CD14-positive monocyte (primary cell): ENCODE data around the gene DCTN1. TPM values are rescaled to one million over a fixed set of nuclear protein-coding genes. Genes with fewer than 3 reads are reported as not detected.

Source experiments
- DNase-seq, 3 donors: peaks; one replicate each; pipeline ENCODE4 v3.0.0-alpha.2; 2011 to 2022
- H2AFZ ChIP-seq: 2 replicates; pipeline ENCODE4 v1.6.0; 2012; ENCODE audit warnings: mild to moderate bottlenecking, low read depth, low read length, inconsistent platforms; ENCODE audit not compliant: insufficient read depth, poor library complexity, severe bottlenecking
- H3K27ac ChIP-seq, 2 donors: 1 replicate in 1 of 2; 2 replicates in 1 of 2; pipeline ENCODE4 v1.5.1; 2012 to 2013; ENCODE audit warnings: low read length in 2 of 2, control low read depth in 1 of 2, inconsistent platforms in 1 of 2, low read depth in 1 of 2, mild to moderate bottlenecking in 1 of 2
- H3K27me3 ChIP-seq, 2 donors: one replicate each; pipeline versions ENCODE4 v1.6.0 to v1.6.1; 2011 to 2013; ENCODE audit warnings: low read length in 2 of 2; ENCODE audit not compliant: control insufficient read depth in 2 of 2, insufficient read depth in 2 of 2
- H3K36me3 ChIP-seq, 2 donors: replicated peaks in 1 of 2; 1 replicate in 1 of 2; 2 replicates in 1 of 2; pipeline versions ENCODE4 v1.5.1 to v1.6.1; 2012 to 2013; ENCODE audit warnings: low read length in 2 of 2, control low read depth in 1 of 2, inconsistent platforms in 1 of 2, mild to moderate bottlenecking in 1 of 2; ENCODE audit not compliant: insufficient read depth in 2 of 2, control insufficient read depth in 1 of 2
- H3K4me1 ChIP-seq, 2 donors: 1 replicate in 1 of 2; 2 replicates in 1 of 2; pipeline versions ENCODE4 v1.5.1 to v1.6.1; 2012 to 2013; ENCODE audit warnings: low read length in 2 of 2, control low read depth in 1 of 2, inconsistent platforms in 1 of 2, mild to moderate bottlenecking in 1 of 2, moderate library complexity in 1 of 2; ENCODE audit not compliant: insufficient read depth in 2 of 2, control insufficient read depth in 1 of 2
- H3K4me2 ChIP-seq: replicated peaks from 2 replicates; pipeline ENCODE3; 2012; ENCODE audit warnings: low read length, moderate library complexity, mild to moderate bottlenecking; ENCODE audit not compliant: poor library complexity, severe bottlenecking; ENCODE audit errors: extremely low read depth
- H3K4me3 ChIP-seq, 3 experiments: fragments of 200-600 bp in 1 of 3; sonication (generic) in 1 of 3; replicated peaks in 1 of 3; 1 replicate in 2 of 3; 2 replicates in 1 of 3; pipeline ENCODE4 v1.5.1; 2011 to 2013; ENCODE audit warnings: low read length in 3 of 3, mild to moderate bottlenecking in 3 of 3, control low read depth in 2 of 3, low read depth in 2 of 3, inconsistent platforms in 1 of 3, moderate library complexity in 1 of 3
- H3K79me2 ChIP-seq: 2 replicates; pipeline ENCODE4 v1.6.0; 2012; ENCODE audit warnings: mild to moderate bottlenecking, control low read depth, inconsistent platforms, low read length, moderate library complexity; ENCODE audit not compliant: insufficient read depth
- H3K9ac ChIP-seq: 2 replicates; pipeline ENCODE4 v1.6.0; 2017; ENCODE audit warnings: low read length, mild to moderate bottlenecking; ENCODE audit not compliant: insufficient read depth, poor library complexity, severe bottlenecking
- H3K9me3 ChIP-seq, 2 donors: replicated peaks in 1 of 2; 1 replicate in 1 of 2; 2 replicates in 1 of 2; pipeline versions ENCODE4 v1.5.1 to v1.6.1; 2012 to 2013; ENCODE audit warnings: low read length in 2 of 2, control low read depth in 1 of 2; ENCODE audit not compliant: control insufficient read depth in 1 of 2, insufficient read depth in 1 of 2
- H4K20me1 ChIP-seq: 2 replicates; pipeline ENCODE4 v1.6.0; 2012; ENCODE audit warnings: mild to moderate bottlenecking, low read length, control low read depth, moderate library complexity; ENCODE audit not compliant: insufficient read depth
- H3K27ac Mint-ChIP-seq, 7 donors: one replicate each; pipeline ENCODE4 v1.8.0; 2020; ENCODE audit warnings: mild to moderate bottlenecking in 7 of 7, mixed read lengths in 7 of 7, moderate library complexity in 6 of 7, inconsistent platforms in 2 of 7
- H3K27me3 Mint-ChIP-seq, 3 donors: one replicate each; pipeline ENCODE4 v1.8.0; 2021 to 2022; ENCODE audit warnings: low read depth in 3 of 3, mild to moderate bottlenecking in 3 of 3, mixed read lengths in 3 of 3, moderate library complexity in 3 of 3, inconsistent platforms in 1 of 3
- H3K36me3 Mint-ChIP-seq, 2 donors: one replicate each; pipeline ENCODE4 v1.8.0; 2020; ENCODE audit warnings: mixed read lengths in 2 of 2, inconsistent platforms in 1 of 2, mild to moderate bottlenecking in 1 of 2
- H3K4me1 Mint-ChIP-seq: one replicate; pipeline ENCODE4 v1.8.0; 2020; ENCODE audit warnings: mild to moderate bottlenecking, mixed read lengths
- H3K4me3 Mint-ChIP-seq, 2 donors: one replicate each; pipeline ENCODE4 v1.8.0; 2020; ENCODE audit warnings: mild to moderate bottlenecking in 2 of 2, mixed read lengths in 2 of 2, moderate library complexity in 1 of 2
- H3K9me3 Mint-ChIP-seq, 7 donors: one replicate each; pipeline ENCODE4 v1.8.0; 2020 to 2022; ENCODE audit warnings: mixed read lengths in 7 of 7, mild to moderate bottlenecking in 6 of 7, moderate library complexity in 6 of 7, inconsistent platforms in 2 of 7
- WGBS: methylation state at CpG from one replicate; pipeline ENCODE4 v1.1.5; 2013; ENCODE audit warnings: missing lambda C conversion rate; ENCODE audit not compliant: insufficient coverage; 5-methylcytosine and 5-hydroxymethylcytosine counted together
- intact Hi-C, 2 donors: fragments of 100-400 bp; cut with micrococcal nuclease; formaldehyde crosslinking; loops; one replicate each; pipeline versions ENCODE4 v1.15.0 to v1.15.1; 2023
- polyA plus RNA-seq, 3 donors: library from polyadenylated mRNA; depleted of rRNA in 1 of 3; unstranded in 2 of 3; stranded (reverse) in 1 of 3; fragments of 300-500 nt in 2 of 3; fragments of >200 nt in 1 of 3; fragmentation: Illumina TruSeq in 2 of 3; gene quantifications; 1 replicate in 2 of 3; 2 replicates in 1 of 3; pipeline ENCODE4 v1.2.3, GENCODE V29; 2012 to 2021
- TF ChIP-seq, protein P1 (sequence below): fragments of 200-600 bp; IDR thresholded peaks from one replicate; pipeline ENCODE4 v1.8.0; 2022; ENCODE audit warnings: antibody characterized with exemption, mild to moderate bottlenecking

The DCTN1 gene
- polyA plus RNA-seq, 3 donors = 27.7 to 45.5 (median 45.5) TPM

DNA sequence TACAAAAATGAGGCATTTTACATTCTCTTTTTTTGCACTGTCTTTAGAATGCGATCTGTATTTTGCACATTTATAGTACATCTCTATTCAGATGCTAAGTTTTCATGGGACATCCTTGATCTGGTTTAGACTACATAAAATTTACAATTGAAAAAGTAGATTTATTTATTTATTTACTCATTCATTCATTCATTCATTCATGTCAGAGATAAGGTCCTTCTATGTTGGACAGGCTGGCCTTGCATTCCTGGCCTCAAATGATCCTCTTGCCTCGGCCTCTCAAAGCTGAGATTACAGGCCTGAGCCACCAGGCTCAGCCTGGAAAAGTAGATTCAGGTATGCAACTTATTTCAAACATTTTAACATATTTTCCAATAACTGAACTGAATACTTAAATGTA, 16.0 kb upstream of the DCTN1 start:
- no peak overlapping the region for H3K4me3 Mint-ChIP-seq
- peaks cover 5% of the 10 kb centered on the region for H3K4me1 Mint-ChIP-seq
- H3K27me3 ChIP-seq = no peaks in the 10 kb centered on the region
- H3K9me3 Mint-ChIP-seq = no peaks in the 10 kb centered on the region
- no peak overlapping the region for H3K9ac ChIP-seq
- no peak overlapping the region for H2AFZ ChIP-seq
- DNase-seq = no peak
- no peak overlapping the region for H3K27ac ChIP-seq
- H3K4me3 ChIP-seq = no peak overlapping the region
- peaks cover 2 to 3% (median 2%) of the 10 kb centered on the region in 3 donors for H3K27me3 Mint-ChIP-seq
- H3K4me1 ChIP-seq = peaks cover 2 to 4% of the 10 kb centered on the region in 2 donors
- WGBS = no CpG with 5 or more reads among the region's 2 CpGs
- no peaks in the 10 kb centered on the region for H4K20me1 ChIP-seq
- H3K36me3 ChIP-seq = no peaks in the 10 kb centered on the region
- H3K9me3 ChIP-seq = no peaks in the 10 kb centered on the region
- TF ChIP-seq, protein P1, sequence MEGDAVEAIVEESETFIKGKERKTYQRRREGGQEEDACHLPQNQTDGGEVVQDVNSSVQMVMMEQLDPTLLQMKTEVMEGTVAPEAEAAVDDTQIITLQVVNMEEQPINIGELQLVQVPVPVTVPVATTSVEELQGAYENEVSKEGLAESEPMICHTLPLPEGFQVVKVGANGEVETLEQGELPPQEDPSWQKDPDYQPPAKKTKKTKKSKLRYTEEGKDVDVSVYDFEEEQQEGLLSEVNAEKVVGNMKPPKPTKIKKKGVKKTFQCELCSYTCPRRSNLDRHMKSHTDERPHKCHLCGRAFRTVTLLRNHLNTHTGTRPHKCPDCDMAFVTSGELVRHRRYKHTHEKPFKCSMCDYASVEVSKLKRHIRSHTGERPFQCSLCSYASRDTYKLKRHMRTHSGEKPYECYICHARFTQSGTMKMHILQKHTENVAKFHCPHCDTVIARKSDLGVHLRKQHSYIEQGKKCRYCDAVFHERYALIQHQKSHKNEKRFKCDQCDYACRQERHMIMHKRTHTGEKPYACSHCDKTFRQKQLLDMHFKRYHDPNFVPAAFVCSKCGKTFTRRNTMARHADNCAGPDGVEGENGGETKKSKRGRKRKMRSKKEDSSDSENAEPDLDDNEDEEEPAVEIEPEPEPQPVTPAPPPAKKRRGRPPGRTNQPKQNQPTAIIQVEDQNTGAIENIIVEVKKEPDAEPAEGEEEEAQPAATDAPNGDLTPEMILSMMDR = no peak
- H3K4me2 ChIP-seq = no peak overlapping the region
- intact Hi-C loops = loop anchor here in 1 of 2 donors (10.0 kb wide), 2 partner anchors 149 to 571 kb away; partner anchors contain the start of gene STAMBP
- H3K27ac Mint-ChIP-seq = no peak overlapping the region
- H3K36me3 Mint-ChIP-seq = no peaks in the 10 kb centered on the region
- H3K79me2 ChIP-seq = peaks cover 5% of the 10 kb centered on the region

DNA sequence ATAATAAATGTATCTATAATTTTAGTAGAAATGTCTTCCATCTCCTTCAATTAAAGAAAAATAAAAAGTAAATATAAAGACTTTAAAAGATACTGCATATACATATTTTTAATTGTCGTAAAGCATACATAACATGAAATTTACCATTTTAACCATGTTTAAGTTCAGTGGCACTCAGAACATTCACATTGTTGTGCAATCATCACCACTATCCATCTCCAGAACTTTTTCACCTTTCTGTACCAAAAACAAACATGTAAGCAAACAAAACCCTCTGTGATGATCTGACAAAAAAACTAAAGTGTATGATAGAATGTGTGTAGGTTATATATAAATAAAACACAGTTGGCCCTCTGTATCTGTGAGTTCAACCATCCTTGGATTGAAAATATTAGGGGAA, 13.4 kb upstream of the DCTN1 start:
- H3K4me2 ChIP-seq = no peak overlapping the region
- no peak overlapping the region for H3K9ac ChIP-seq
- H3K27ac Mint-ChIP-seq = no peak overlapping the region
- H3K27ac ChIP-seq = no peak overlapping the region
- H3K36me3 Mint-ChIP-seq = no peaks in the 10 kb centered on the region
- TF ChIP-seq, protein P1 = no peak
- no peaks in the 10 kb centered on the region for H3K9me3 Mint-ChIP-seq
- H3K4me1 ChIP-seq = peaks cover 9 to 16% of the 10 kb centered on the region in 2 donors
- no peak overlapping the region for H2AFZ ChIP-seq
- DNase-seq = no peak
- H3K4me3 Mint-ChIP-seq = no peak overlapping the region
- WGBS = no CpG with 5 or more reads among the region's 1 CpG
- peaks cover 0 to 3% (median 0%) of the 10 kb centered on the region in 3 donors for H3K27me3 Mint-ChIP-seq
- no peak overlapping the region for H3K4me3 ChIP-seq
- H3K36me3 ChIP-seq = no peaks in the 10 kb centered on the region
- no peaks in the 10 kb centered on the region for H3K9me3 ChIP-seq
- no peaks in the 10 kb centered on the region for H3K27me3 ChIP-seq
- H4K20me1 ChIP-seq = peaks cover 6% of the 10 kb centered on the region
- H3K79me2 ChIP-seq = peaks cover 30% of the 10 kb centered on the region
- intact Hi-C loops = loop anchor here in 1 of 2 donors (10.0 kb wide), 2 partner anchors 151 to 569 kb away; partner anchors contain the start of gene STAMBP
- H3K4me1 Mint-ChIP-seq = peaks cover 8% of the 10 kb centered on the region
